H9 (cell line): ENCODE data around the gene FAM24B. TPM values are rescaled to one million over a fixed set of nuclear protein-coding genes. Genes with fewer than 3 reads are reported as not detected.
A peak's percentile ranks its signal among the peaks of the same experiment; 100 is the strongest.

Experiments used
- DNase-seq: peaks from one replicate; pipeline ENCODE4 v3.0.0-alpha.2; 2017
- H2AFZ ChIP-seq: one replicate; pipeline ENCODE4 v1.6.1; 2013; ENCODE audit warnings: mild to moderate bottlenecking, low read length, control low read depth, moderate library complexity
- H2AK5ac ChIP-seq: 2 replicates; pipeline ENCODE4 v1.6.1; 2013; ENCODE audit warnings: low read length, control low read depth, mixed read lengths; ENCODE audit not compliant: insufficient read length
- H2BK120ac ChIP-seq: one replicate; pipeline ENCODE4 v1.6.1; 2013; ENCODE audit warnings: low read depth, mild to moderate bottlenecking, low read length, control low read depth, inconsistent platforms; ENCODE audit not compliant: poor library complexity, severe bottlenecking
- H2BK12ac ChIP-seq: 2 replicates; pipeline ENCODE4 v1.6.1; 2013; ENCODE audit warnings: low read length, control low read depth, mixed read lengths, low read depth; ENCODE audit not compliant: insufficient read length
- H2BK15ac ChIP-seq: 2 replicates; pipeline ENCODE4 v1.6.1; 2013; ENCODE audit warnings: low read depth, low read length, control low read depth
- H2BK20ac ChIP-seq: one replicate; pipeline ENCODE4 v1.6.1; 2013; ENCODE audit warnings: low read depth, mild to moderate bottlenecking, low read length, control low read depth, inconsistent platforms; ENCODE audit not compliant: poor library complexity, severe bottlenecking
- H2BK5ac ChIP-seq: 2 replicates; pipeline ENCODE4 v1.6.1; 2013; ENCODE audit warnings: low read length, control low read depth, mixed read lengths; ENCODE audit not compliant: insufficient read length
- H3K14ac ChIP-seq: 2 replicates; pipeline ENCODE4 v1.6.1; 2013; ENCODE audit warnings: low read length, control low read depth; ENCODE audit not compliant: insufficient read depth
- H3K18ac ChIP-seq: 2 replicates; pipeline ENCODE4 v1.6.1; 2013; ENCODE audit warnings: low read depth, mild to moderate bottlenecking, mixed read lengths, low read length, control low read depth; ENCODE audit not compliant: insufficient read length
- H3K23ac ChIP-seq: 2 replicates; pipeline ENCODE4 v1.6.1; 2013; ENCODE audit warnings: low read length, control low read depth, mixed read lengths, low read depth; ENCODE audit not compliant: insufficient read length
- H3K23me2 ChIP-seq: 2 replicates; pipeline ENCODE4 v1.6.1; 2013; ENCODE audit warnings: low read depth, mild to moderate bottlenecking, mixed read lengths, low read length, control low read depth; ENCODE audit not compliant: insufficient read length, poor library complexity, severe bottlenecking
- H3K27ac ChIP-seq: 2 replicates; pipeline ENCODE4 v1.5.1; 2013; ENCODE audit warnings: low read length, control low read depth, mixed read lengths, low read depth; ENCODE audit not compliant: insufficient read length
- H3K27me3 ChIP-seq: 2 replicates; pipeline ENCODE4 v1.6.1; 2013; ENCODE audit warnings: low read length, control low read depth, inconsistent platforms; ENCODE audit not compliant: insufficient read depth
- H3K4ac ChIP-seq: 2 replicates; pipeline ENCODE4 v1.6.1; 2013; ENCODE audit warnings: low read depth, mild to moderate bottlenecking, control low read depth, inconsistent platforms, low read length, moderate library complexity
- H3K4me1 ChIP-seq: 2 replicates; pipeline ENCODE4 v1.6.1; 2013; ENCODE audit warnings: low read length, control low read depth, inconsistent platforms; ENCODE audit not compliant: insufficient read depth
- H3K4me2 ChIP-seq: 2 replicates; pipeline ENCODE4 v1.6.1; 2013; ENCODE audit warnings: low read length, control low read depth, mixed read lengths; ENCODE audit not compliant: insufficient read length, insufficient read depth
- H3K56ac ChIP-seq: 2 replicates; pipeline ENCODE4 v1.6.1; 2013; ENCODE audit warnings: low read depth, mild to moderate bottlenecking, mixed read lengths, low read length, control low read depth; ENCODE audit not compliant: insufficient read length
- H3K79me1 ChIP-seq: 2 replicates; pipeline ENCODE4 v1.6.1; 2013; ENCODE audit warnings: low read depth, mild to moderate bottlenecking, moderate library complexity, low read length, control low read depth, inconsistent platforms; ENCODE audit not compliant: insufficient read depth, poor library complexity, severe bottlenecking
- H3K79me2 ChIP-seq: 2 replicates; pipeline ENCODE4 v1.6.1; 2013; ENCODE audit warnings: low read length, control low read depth, inconsistent platforms; ENCODE audit not compliant: insufficient read depth
- H3K9ac ChIP-seq: 2 replicates; pipeline ENCODE4 v1.6.1; 2013; ENCODE audit warnings: low read length, control low read depth, mixed read lengths; ENCODE audit not compliant: insufficient read length; ENCODE audit errors: extremely low read depth
- H3K9me3 ChIP-seq: one replicate; pipeline ENCODE4 v1.6.1; 2013; ENCODE audit warnings: low read depth, low read length, inconsistent platforms; ENCODE audit not compliant: control insufficient read depth
- H3T11ph ChIP-seq: one replicate; pipeline ENCODE4 v1.6.1; 2013; ENCODE audit warnings: mild to moderate bottlenecking, low read length, control low read depth, inconsistent platforms
- H4K20me1 ChIP-seq: one replicate; pipeline ENCODE4 v1.6.1; 2013; ENCODE audit not compliant: control insufficient read depth, insufficient read length, insufficient read depth
- H4K5ac ChIP-seq: 2 replicates; pipeline ENCODE4 v1.6.1; 2013; ENCODE audit warnings: low read depth, mild to moderate bottlenecking, mixed read lengths, low read length, control low read depth; ENCODE audit not compliant: insufficient read length
- H4K8ac ChIP-seq: replicated peaks from 2 replicates; pipeline ENCODE4 v1.6.1; 2013; ENCODE audit warnings: low read length, control low read depth, mixed read lengths, low read depth; ENCODE audit not compliant: insufficient read length
- H4K91ac ChIP-seq: 2 replicates; pipeline ENCODE4 v1.6.1; 2013; ENCODE audit warnings: low read depth, mild to moderate bottlenecking, moderate library complexity, mixed read lengths, low read length, control low read depth; ENCODE audit not compliant: insufficient read length
- H3K27ac Mint-ChIP-seq, 3 experiments: 2 replicates in 2 of 3; 3 replicates in 1 of 3; pipeline ENCODE4 v1.8.0; 2020 to 2021; ENCODE audit warnings: mixed read lengths in 3 of 3, mild to moderate bottlenecking in 1 of 3, moderate library complexity in 1 of 3
- H3K27me3 Mint-ChIP-seq: 2 replicates; pipeline ENCODE4 v1.8.0; 2021; ENCODE audit warnings: low read depth, mild to moderate bottlenecking, moderate library complexity, mixed read lengths
- H3K36me3 Mint-ChIP-seq, 3 experiments: 2 replicates in 2 of 3; 3 replicates in 1 of 3; pipeline ENCODE4 v1.8.0; 2020 to 2021; ENCODE audit warnings: low read depth in 3 of 3, mixed read lengths in 3 of 3; ENCODE audit not compliant: insufficient read depth in 1 of 3
- H3K4me1 Mint-ChIP-seq, 2 experiments: 2 replicates each; pipeline ENCODE4 v1.8.0; 2020; ENCODE audit warnings: mixed read lengths in 2 of 2
- H3K4me3 Mint-ChIP-seq, 2 experiments: 2 replicates in 1 of 2; 3 replicates in 1 of 2; pipeline ENCODE4 v1.8.0; 2020 to 2021; ENCODE audit warnings: mild to moderate bottlenecking in 2 of 2, mixed read lengths in 2 of 2, moderate library complexity in 1 of 2
- H3K9me3 Mint-ChIP-seq, 2 experiments: 2 replicates in 1 of 2; 3 replicates in 1 of 2; pipeline ENCODE4 v1.8.0; 2020; ENCODE audit warnings: mild to moderate bottlenecking in 2 of 2, mixed read lengths in 2 of 2, moderate library complexity in 1 of 2
- CTCF ChIP-seq: fragments of 200-600 bp; sonication (generic); conservative IDR thresholded peaks from 3 replicates; pipeline ENCODE4 v1.8.0; 2021; ENCODE audit warnings: antibody characterized with exemption, mild to moderate bottlenecking
- WGBS: extraction: QIAGEN DNeasy Blood & Tissue Kit; methylation state at CpG from one replicate; pipeline ENCODE4 v1.1.7; 2013; ENCODE audit warnings: missing lambda C conversion rate, low lambda C conversion rate, mixed read lengths; ENCODE audit not compliant: insufficient read length; ENCODE audit errors: extremely low coverage; 5-methylcytosine and 5-hydroxymethylcytosine counted together
- total RNA-seq: library from RNA; stranded (reverse); gene quantifications from 2 replicates; pipeline ENCODE4 v1.2.1, GENCODE V29; 2021

FAM24B gene
- total RNA-seq, 1 experiment from 2014 or later, result not detected

- no peak overlapping the region for H2AK5ac ChIP-seq
- Mint-ChIP-seq H3K9me3 (no peaks in the 10 kb centered on the region), H3K27me3 (peaks cover 3% of the 10 kb centered on the region; the same call in 1 of the 2 replicates), H3K4me3 (no peak overlapping the region), H3K36me3 (peaks cover 3 to 29% (median 13%) of the 10 kb centered on the region in 3 experiments; a peak in 5 of 7 replicates), H3K4me1 (peaks cover 4 to 6% of the 10 kb centered on the region in 2 experiments; a peak in 3 of 4 replicates), H3K27ac (peak overlapping the region in 1 of 3 experiments; percentile 29; a peak in 2 of 7 replicates)
- no peak overlapping the region for H4K8ac ChIP-seq
- H3K9ac ChIP-seq, result no peak overlapping the region
- no peak overlapping the region for H2BK15ac ChIP-seq
- no peak overlapping the region for H3K4ac ChIP-seq
- no peaks in the 10 kb centered on the region for H3K79me1 ChIP-seq
- no peak overlapping the region for H3K18ac ChIP-seq
- no peak overlapping the region for H2BK20ac ChIP-seq
- no peak overlapping the region for H3K27ac ChIP-seq
- no peak overlapping the region for H3K14ac ChIP-seq
- no peak for DNase-seq
- H3K4me1 ChIP-seq, result no peaks in the 10 kb centered on the region; the same call in 1 of the 2 replicates
- H3T11ph ChIP-seq, result no peak overlapping the region
- H2BK120ac ChIP-seq, result no peak overlapping the region
- H3K9me3 ChIP-seq, result no peaks in the 10 kb centered on the region
- H4K5ac ChIP-seq, result no peak overlapping the region
- H4K20me1 ChIP-seq, result no peaks in the 10 kb centered on the region
- H3K79me2 ChIP-seq, result no peaks in the 10 kb centered on the region
- no peak overlapping the region for H2BK12ac ChIP-seq
- no peaks in the 10 kb centered on the region for H3K23me2 ChIP-seq
- no peak overlapping the region for H2AFZ ChIP-seq
- H3K56ac ChIP-seq, result no peak overlapping the region
- WGBS, result no CpG with 5 or more reads among the region's 7 CpGs
- H3K4me2 ChIP-seq, result no peak overlapping the region
- no peak for TF ChIP-seq CTCF
- no peaks in the 10 kb centered on the region; the same call in 1 of the 2 replicates for H3K27me3 ChIP-seq
- no peak overlapping the region for H2BK5ac ChIP-seq
- H4K91ac ChIP-seq, result no peak overlapping the region
- H3K23ac ChIP-seq, result no peak overlapping the region
Observed at GRCh38 chr10:122830273-122830964, 49.0 kb downstream of the FAM24B start.
